GM12891 (cell line): ENCODE results near the gene FAM241A.

Experiments
- POLR2AphosphoS5 ChIP-seq: IDR thresholded peaks from 2 replicates; pipeline ENCODE4 v1.6.1; 2011; ENCODE audit warnings: low read depth, low read length, control low read depth
- POU2F2 ChIP-seq: IDR thresholded peaks from 2 replicates; pipeline ENCODE4 v1.6.1; 2011; ENCODE audit warnings: low read depth, mild to moderate bottlenecking, control low read depth, low read length, moderate library complexity
- SPI1 ChIP-seq: IDR thresholded peaks from 2 replicates; pipeline ENCODE4 v1.6.1; 2011; ENCODE audit warnings: low read depth, low read length, control low read depth

DNA sequence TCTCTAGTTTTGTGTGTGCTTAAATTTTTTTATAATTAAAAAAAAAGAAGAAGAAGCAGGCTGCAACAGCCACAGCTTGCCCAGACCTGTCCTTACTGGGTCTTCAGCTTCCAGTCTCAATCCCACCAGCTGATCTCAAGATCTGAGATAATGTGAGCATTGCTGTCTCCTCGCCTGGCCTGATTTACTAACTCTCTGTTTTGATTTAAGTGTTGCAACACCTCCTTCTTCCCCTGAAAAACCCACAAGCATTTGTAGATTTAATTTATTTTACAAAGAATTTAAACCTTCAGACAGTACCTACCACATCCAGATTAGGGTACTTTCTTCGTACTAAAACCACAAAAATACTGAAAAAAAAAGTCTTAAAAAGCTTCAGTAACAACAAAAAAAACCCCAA lies 38.0 kb downstream of the FAM241A start:
- TF ChIP-seq POLR2AphosphoS5 (no peak), SPI1 (no peak), POU2F2 (no peak)
